Measurements from ENCODE around the gene PSORS1C1. TPM values are rescaled to one million over a fixed set of nuclear protein-coding genes. Genes with fewer than 3 reads are reported as not detected.

The PSORS1C1 gene
- total RNA-seq, 2 experiments from 2014 or later = 0.18 to 0.33 TPM

DNA sequence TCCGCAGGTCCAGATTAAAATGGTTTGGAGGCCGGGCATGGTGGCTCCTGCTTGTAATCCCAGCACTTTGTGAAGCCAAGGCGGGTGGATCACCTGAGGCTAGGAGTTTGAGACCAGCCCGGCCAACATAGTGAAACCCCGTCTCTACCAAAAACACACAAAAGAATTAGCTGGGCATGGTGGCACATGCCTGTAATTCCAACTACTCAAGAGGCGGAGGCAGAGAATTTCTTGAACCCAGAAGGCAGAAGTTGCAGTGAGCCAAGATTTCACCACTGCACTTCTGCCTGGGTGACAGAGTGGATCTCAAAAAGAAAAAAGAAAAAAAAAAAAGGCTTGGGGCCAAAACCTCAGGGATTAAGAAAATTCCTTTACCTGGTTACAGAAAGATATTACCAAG lies 32.7 kb upstream of the PSORS1C1 start:
- no peak for DNase-seq
- ATAC-seq = no peak
- Mint-ChIP-seq H3K36me3 (ENCODE audit: low read depth) (no peaks in the 10 kb centered on the region), H3K27me3 (no peaks in the 10 kb centered on the region), H3K4me3 (no peak overlapping the region), H3K9me3 (ENCODE audit: low read depth) (no peaks in the 10 kb centered on the region), H3K27ac (no peak overlapping the region), H3K4me1 (peaks cover 15% of the 10 kb centered on the region)
- ChIA-PET CTCF (interaction anchor here (0.8 to 4.5 kb wide), 5 partner anchors 11 to 401 kb away, joined by 3 to 19 read pairs (median 5); no protein-coding TSS in a partner anchor), POLR2A (no interaction called here)
- intact Hi-C loops (cut with DNase I, micrococcal nuclease) = loop anchor here in 1 of 2 experiments (10.0 kb wide), 1 partner anchor 347 kb away; no protein-coding TSS in a partner anchor

DNA sequence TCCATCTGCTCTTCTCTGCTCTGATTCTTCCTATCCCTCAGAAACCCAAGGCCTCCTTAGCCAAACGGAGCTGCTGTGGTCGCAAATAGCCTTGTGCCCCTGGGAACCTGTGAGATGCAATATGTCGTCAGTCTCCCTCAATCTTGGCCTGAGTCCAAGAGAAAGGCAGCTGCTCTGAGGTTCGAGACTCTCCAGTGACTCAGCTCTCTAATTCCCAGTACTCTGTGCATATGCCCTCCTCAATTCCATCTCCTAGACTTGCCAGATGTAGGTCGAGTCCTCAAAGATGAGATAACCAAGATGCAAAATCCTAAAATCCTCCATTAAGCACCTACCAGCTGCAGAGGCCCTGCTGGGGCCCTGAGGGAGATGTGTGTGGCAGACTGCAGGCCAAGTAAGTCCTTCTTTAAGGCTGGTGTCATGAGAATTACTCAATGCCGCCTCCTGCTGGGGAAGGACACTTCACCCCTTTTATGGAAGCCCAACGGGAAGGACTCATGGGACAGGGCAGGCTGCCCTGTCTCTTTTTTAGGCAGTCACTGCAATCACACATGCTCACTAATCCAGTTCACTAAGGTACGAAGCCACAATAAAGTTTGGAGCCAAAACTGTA lies 30.8 kb upstream of the PSORS1C1 start:
- no peak overlapping the region for H3K27ac Mint-ChIP-seq
- CTCF ChIA-PET = interaction anchor here (0.5 to 7.8 kb wide), 9 partner anchors 9 to 403 kb away, joined by 3 to 92 read pairs (median 3); partner anchors contain the start of gene VARS2
- H3K4me1 Mint-ChIP-seq = peaks cover 23% of the 10 kb centered on the region
- peak; percentile 74 for DNase-seq
- H3K27me3 Mint-ChIP-seq = no peaks in the 10 kb centered on the region
- peak; percentile 42 for ATAC-seq
- intact Hi-C loops (cut with DNase I, micrococcal nuclease) = loop anchor here in 1 of 2 experiments (10.0 kb wide), 1 partner anchor 349 kb away; no protein-coding TSS in a partner anchor
- no peak overlapping the region for H3K4me3 Mint-ChIP-seq
- POLR2A ChIA-PET = no interaction called here
- H3K36me3 Mint-ChIP-seq (ENCODE audit: low read depth) = no peaks in the 10 kb centered on the region
- no peaks in the 10 kb centered on the region for H3K9me3 Mint-ChIP-seq (ENCODE audit: low read depth)

DNA sequence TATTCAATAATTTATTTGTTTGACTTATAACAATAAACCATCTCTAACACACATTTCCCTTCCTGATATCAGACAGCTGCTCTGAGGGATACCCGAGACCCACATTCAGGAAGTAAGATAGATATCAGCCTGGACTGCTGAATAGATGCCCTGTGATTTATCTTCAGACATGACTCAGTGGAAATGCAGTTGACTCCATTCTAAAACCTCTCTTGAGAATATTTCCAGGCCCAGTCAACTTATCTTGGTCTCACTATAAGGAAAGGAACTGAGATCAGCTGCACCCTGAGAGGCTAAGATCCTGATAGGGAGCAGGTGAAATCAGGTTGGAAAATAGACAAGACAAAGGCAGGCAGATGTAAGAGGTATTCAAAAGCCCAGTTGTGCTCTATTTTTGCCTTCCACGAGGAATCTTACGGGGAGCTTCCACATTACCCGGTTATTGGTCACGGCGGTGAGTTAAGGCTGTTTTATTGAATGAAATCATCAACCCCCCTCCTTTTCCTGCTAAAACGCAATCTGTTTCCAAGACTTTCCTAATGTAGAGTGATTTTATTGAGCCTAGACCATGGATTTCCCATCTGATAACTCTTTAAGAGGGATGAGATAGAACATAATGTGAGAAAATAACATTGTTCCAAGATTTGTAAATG lies 27.7 kb upstream of the PSORS1C1 start:
- no peaks in the 10 kb centered on the region for H3K27me3 Mint-ChIP-seq
- no peak for DNase-seq
- no peak for ATAC-seq
- CTCF ChIA-PET = interaction anchor here (0.6 to 7.8 kb wide), 48 partner anchors 8 to 955 kb away, joined by 3 to 92 read pairs (median 4); partner anchors contain the start of genes GTF2H4, MDC1 and VARS2
- H3K4me3 Mint-ChIP-seq = no peak overlapping the region
- peaks cover 13% of the 10 kb centered on the region for H3K4me1 Mint-ChIP-seq
- H3K27ac Mint-ChIP-seq = no peak overlapping the region
- H3K36me3 Mint-ChIP-seq (ENCODE audit: low read depth) = no peaks in the 10 kb centered on the region
- POLR2A ChIA-PET = interaction anchor here (0.6 to 1.0 kb wide), 2 partner anchors 92 to 131 kb away, joined by 3 to 4 read pairs; no protein-coding TSS in a partner anchor
- intact Hi-C loops (cut with DNase I, micrococcal nuclease) = loop anchor here (1.0 to 10.0 kb wide), 10 partner anchors 172 to 605 kb away; partner anchors contain the start of gene VARS2 (in 1 of the 2)
- no peaks in the 10 kb centered on the region for H3K9me3 Mint-ChIP-seq (ENCODE audit: low read depth)

GRCh38 chr6:31087494-31088089 lies 27.0 kb upstream of the PSORS1C1 start:
- H3K27ac Mint-ChIP-seq = no peak overlapping the region
- ATAC-seq (peak; percentile 96), DNase-seq (peak; percentile 94)
- intact Hi-C loops (cut with DNase I, micrococcal nuclease) = loop anchor here (1.0 to 10.0 kb wide), 10 partner anchors 172 to 605 kb away; partner anchors contain the start of gene VARS2 (in 1 of the 2)
- peaks cover 13% of the 10 kb centered on the region for H3K4me1 Mint-ChIP-seq
- POLR2A ChIA-PET = interaction anchor here (0.6 to 1.0 kb wide), 3 partner anchors 92 to 514 kb away, joined by 3 to 4 read pairs (median 4); no protein-coding TSS in a partner anchor
- H3K9me3 Mint-ChIP-seq (ENCODE audit: low read depth) = no peaks in the 10 kb centered on the region
- no peaks in the 10 kb centered on the region for H3K36me3 Mint-ChIP-seq (ENCODE audit: low read depth)
- H3K27me3 Mint-ChIP-seq = no peaks in the 10 kb centered on the region
- H3K4me3 Mint-ChIP-seq = no peak overlapping the region
- CTCF ChIA-PET = interaction anchor here (0.6 to 7.8 kb wide), 47 partner anchors 9 to 688 kb away, joined by 3 to 92 read pairs (median 4); partner anchors contain the start of genes GTF2H4, MDC1 and VARS2

GRCh38 chr6:31090275-31090972 lies 24.2 kb upstream of the PSORS1C1 start:
- Mint-ChIP-seq H3K9me3 (ENCODE audit: low read depth) (no peaks in the 10 kb centered on the region), H3K4me3 (no peak overlapping the region), H3K4me1 (peaks cover 29% of the 10 kb centered on the region), H3K27ac (no peak overlapping the region), H3K27me3 (no peaks in the 10 kb centered on the region), H3K36me3 (ENCODE audit: low read depth) (no peaks in the 10 kb centered on the region)
- DNase-seq = no peak
- ChIA-PET POLR2A (no interaction called here), CTCF (interaction anchor here (0.6 to 1.8 kb wide), 7 partner anchors 12 to 143 kb away, joined by 3 to 6 read pairs (median 3); no protein-coding TSS in a partner anchor)
- ATAC-seq = no peak
- intact Hi-C loops (cut with DNase I, micrococcal nuclease) = no loop called here

GRCh38 chr6:31090973-31091364 lies 23.6 kb upstream of the PSORS1C1 start:
- Mint-ChIP-seq H3K27me3 (no peaks in the 10 kb centered on the region), H3K4me1 (peaks cover 33% of the 10 kb centered on the region), H3K4me3 (no peak overlapping the region), H3K9me3 (ENCODE audit: low read depth) (no peaks in the 10 kb centered on the region), H3K36me3 (ENCODE audit: low read depth) (no peaks in the 10 kb centered on the region), H3K27ac (no peak overlapping the region)
- CTCF ChIA-PET = interaction anchor here (0.7 to 4.1 kb wide), 8 partner anchors 8 to 179 kb away, joined by 3 to 19 read pairs (median 4); no protein-coding TSS in a partner anchor
- POLR2A ChIA-PET = no interaction called here
- DNase-seq (no peak), ATAC-seq (no peak)
- intact Hi-C loops (cut with DNase I, micrococcal nuclease) = no loop called here

GRCh38 chr6:31091680-31092079 lies 22.9 kb upstream of the PSORS1C1 start:
- CTCF ChIA-PET = interaction anchor here (0.7 to 4.1 kb wide), 7 partner anchors 9 to 361 kb away, joined by 3 to 19 read pairs (median 4); no protein-coding TSS in a partner anchor

DNA sequence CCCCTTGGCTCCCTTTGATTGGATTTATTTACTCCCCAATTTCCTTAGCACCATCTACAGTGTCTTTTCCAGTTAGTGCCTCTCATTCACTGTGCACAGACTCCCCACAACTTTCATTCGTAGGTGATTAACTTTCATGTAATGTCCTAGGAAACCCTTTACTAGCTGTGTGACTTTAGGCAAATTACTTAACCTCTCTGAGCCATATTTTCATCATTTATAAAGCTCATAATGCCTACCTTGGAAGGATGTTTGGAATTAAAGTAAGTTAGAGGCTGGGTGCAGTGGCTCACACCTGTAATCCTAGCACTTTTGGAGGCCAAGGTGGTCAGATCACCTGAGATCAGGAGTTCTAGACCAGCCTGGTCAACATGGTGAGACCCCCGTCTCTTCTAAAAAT lies 22.4 kb upstream of the PSORS1C1 start:
- H3K4me1 Mint-ChIP-seq = peaks cover 40% of the 10 kb centered on the region
- H3K36me3 Mint-ChIP-seq (ENCODE audit: low read depth) = no peaks in the 10 kb centered on the region
- DNase-seq (no peak), ATAC-seq (no peak)
- no peaks in the 10 kb centered on the region for H3K9me3 Mint-ChIP-seq (ENCODE audit: low read depth)
- H3K27ac Mint-ChIP-seq = no peak overlapping the region
- no peak overlapping the region for H3K4me3 Mint-ChIP-seq
- intact Hi-C loops (cut with DNase I, micrococcal nuclease) = no loop called here
- CTCF ChIA-PET = interaction anchor here (0.7 to 4.1 kb wide), 6 partner anchors 9 to 362 kb away, joined by 3 to 19 read pairs (median 5); no protein-coding TSS in a partner anchor
- POLR2A ChIA-PET = no interaction called here
- H3K27me3 Mint-ChIP-seq = no peaks in the 10 kb centered on the region

More at GRCh38 chr6:31091680-31092079, 22.9 kb upstream of the PSORS1C1 start:
- no peak overlapping the region for H3K4me3 Mint-ChIP-seq
- POLR2A ChIA-PET = no interaction called here
- H3K36me3 Mint-ChIP-seq (ENCODE audit: low read depth) = no peaks in the 10 kb centered on the region
- H3K27ac Mint-ChIP-seq = no peak overlapping the region
- no peaks in the 10 kb centered on the region for H3K27me3 Mint-ChIP-seq
- intact Hi-C loops (cut with DNase I, micrococcal nuclease) = no loop called here
- no peak for DNase-seq
- H3K9me3 Mint-ChIP-seq (ENCODE audit: low read depth) = no peaks in the 10 kb centered on the region
- ATAC-seq = no peak
- H3K4me1 Mint-ChIP-seq = peaks cover 40% of the 10 kb centered on the region

GRCh38 chr6:31092769-31093505 lies 21.7 kb upstream of the PSORS1C1 start:
- Mint-ChIP-seq H3K9me3 (ENCODE audit: low read depth) (no peaks in the 10 kb centered on the region), H3K36me3 (ENCODE audit: low read depth) (no peaks in the 10 kb centered on the region), H3K27ac (no peak overlapping the region), H3K27me3 (no peaks in the 10 kb centered on the region), H3K4me3 (no peak overlapping the region), H3K4me1 (peaks cover 41% of the 10 kb centered on the region)
- ATAC-seq (no peak), DNase-seq (no peak)
- intact Hi-C loops (cut with DNase I, micrococcal nuclease) = no loop called here
- CTCF ChIA-PET = interaction anchor here (1.0 to 4.1 kb wide), 7 partner anchors 10 to 639 kb away, joined by 3 to 19 read pairs (median 3); no protein-coding TSS in a partner anchor
- POLR2A ChIA-PET = no interaction called here

- POLR2A ChIA-PET = no interaction called here
- no peaks in the 10 kb centered on the region for H3K9me3 Mint-ChIP-seq (ENCODE audit: low read depth)
- DNase-seq (peak; percentile 49), ATAC-seq (peak; percentile 88)
- H3K36me3 Mint-ChIP-seq (ENCODE audit: low read depth) = no peaks in the 10 kb centered on the region
- CTCF ChIA-PET = interaction anchor here (0.6 to 4.1 kb wide), 5 partner anchors 11 to 1085 kb away, joined by 3 to 19 read pairs (median 3); partner anchors contain the start of gene IER3
- peaks cover 41% of the 10 kb centered on the region for H3K4me1 Mint-ChIP-seq
- intact Hi-C loops (cut with DNase I, micrococcal nuclease) = no loop called here
- peak overlapping the region; percentile 79 for H3K27ac Mint-ChIP-seq
- no peak overlapping the region for H3K4me3 Mint-ChIP-seq
- H3K27me3 Mint-ChIP-seq = no peaks in the 10 kb centered on the region
Observed at GRCh38 chr6:31094389-31094881, 20.2 kb upstream of the PSORS1C1 start.
